NCI-H2107 (cell line): ENCODE data around the gene CHPF.

Experiments
- DNase-seq: peaks from one replicate; lab custom pipeline; 2025; lab: John Stamatoyannopoulos, UW

Gene CHPF

GRCh38 chr2:219531639-219532377, 11.8 kb downstream of the CHPF start:
- no peak for DNase-seq

- DNase-seq, result peak; percentile 60
These were observed 13.3 kb downstream of the CHPF start for GRCh38 chr2:219530048-219530963.

GRCh38 chr2:219527472-219527871, 16.1 kb downstream of the CHPF start:
- no peak for DNase-seq

- no peak for DNase-seq
These were observed 16.6 kb downstream of the CHPF start for GRCh38 chr2:219527076-219527394.

- DNase-seq, result no peak
These were observed 17.1 kb downstream of the CHPF start for GRCh38 chr2:219526320-219527075.

- DNase-seq, result no peak
These were observed 17.9 kb downstream of the CHPF start for GRCh38 chr2:219525533-219526232.

GRCh38 chr2:219524817-219525216, 18.8 kb downstream of the CHPF start:
- DNase-seq, result no peak

GRCh38 chr2:219523031-219523671, 20.5 kb downstream of the CHPF start:
- no peak for DNase-seq

GRCh38 chr2:219522111-219523030, 21.2 kb downstream of the CHPF start:
- DNase-seq, result no peak

- DNase-seq, result no peak
These were observed 22.3 kb downstream of the CHPF start for GRCh38 chr2:219521066-219521880.

- DNase-seq, result no peak
These were observed 23.5 kb downstream of the CHPF start for GRCh38 chr2:219520079-219520478.

- DNase-seq, result no peak
These were observed 24.1 kb downstream of the CHPF start for GRCh38 chr2:219519526-219519916.

GRCh38 chr2:219517954-219518778, 25.4 kb downstream of the CHPF start:
- DNase-seq, result no peak

GRCh38 chr2:219516888-219517287, 26.7 kb downstream of the CHPF start:
- no peak for DNase-seq

GRCh38 chr2:219515874-219516629, 27.6 kb downstream of the CHPF start:
- DNase-seq, result no peak

GRCh38 chr2:219514836-219515235, 28.8 kb downstream of the CHPF start:
- DNase-seq, result no peak

- DNase-seq, result no peak
These were observed 29.3 kb downstream of the CHPF start, which contains the start of gene ASIC4 for GRCh38 chr2:219514196-219514761. TSS of gene ASIC4 (plus strand) at chr2:219514482. CDS start at chr2:219514725, 243 bp downstream.
